A673 (cell line): ENCODE measurements around the gene LRRFIP1. TPM values are rescaled to one million over a fixed set of nuclear protein-coding genes. Genes with fewer than 3 reads are reported as not detected.
A peak's percentile ranks its signal among the peaks of the same experiment; 100 is the strongest.

Experiments used
- Bru-seq: library from RNA; stranded (reverse); fragments of 400-500 nt; gene quantifications from one replicate; lab custom pipeline; 2021; lab: Mats Ljungman, UMichigan
- BruChase-seq, 2 experiments: library from RNA; stranded (reverse); fragments of 400-500 nt; gene quantifications; one replicate each; lab custom pipeline; 2021; lab: Mats Ljungman, UMichigan
- BruUV-seq: library from RNA; stranded (reverse); fragments of 400-500 nt; replicated peaks from 2 replicates; lab custom pipeline; 2021; lab: Mats Ljungman, UMichigan
- CTCF ChIA-PET: fragments of 300-600 bp; sonication (Branson Sonifier 250); formaldehyde crosslinking; loops from one replicate; lab custom pipeline; 2022; ENCODE audit warnings: antibody characterized with exemption; lab: Charles Lee
- POLR2A ChIA-PET: fragments of 300-600 bp; sonication (Branson Sonifier 250); formaldehyde crosslinking; loops from one replicate; lab custom pipeline; 2022; ENCODE audit warnings: antibody characterized with exemption; ENCODE audit not compliant: low non-redundant PET; lab: Charles Lee
- DNase-seq: peaks from one replicate; pipeline ENCODE4 v3.0.0-alpha.2; 2015; ENCODE audit warnings: low spot score
- H3K27ac ChIP-seq: fragments of 200-600 bp; sonication (generic); 2 replicates; pipeline ENCODE4 v1.5.1; 2016; ENCODE audit warnings: mixed run types, low read depth, mild to moderate bottlenecking, mixed read lengths, antibody characterized with exemption, low read length; ENCODE audit not compliant: poor library complexity, severe bottlenecking
- H3K27me3 ChIP-seq: fragments of 200-600 bp; sonication (generic); replicated peaks from 2 replicates; pipeline ENCODE4 v1.6.1; 2017; ENCODE audit warnings: mixed run types, low read depth, mild to moderate bottlenecking, mixed read lengths, antibody characterized with exemption, low read length; ENCODE audit not compliant: insufficient read depth, poor library complexity
- H3K36me3 ChIP-seq: fragments of 200-600 bp; sonication (generic); 2 replicates; pipeline ENCODE4 v1.6.1; 2016; ENCODE audit warnings: mixed run types, mild to moderate bottlenecking, mixed read lengths, antibody characterized with exemption, low read length; ENCODE audit not compliant: insufficient read depth, poor library complexity, severe bottlenecking
- H3K4me1 ChIP-seq: fragments of 200-600 bp; sonication (generic); 2 replicates; pipeline ENCODE4 v1.6.1; 2017; ENCODE audit warnings: mixed run types, mild to moderate bottlenecking, mixed read lengths, antibody characterized with exemption, low read length; ENCODE audit not compliant: insufficient read depth, poor library complexity, severe bottlenecking
- H3K4me3 ChIP-seq: fragments of 200-600 bp; sonication (generic); 2 replicates; pipeline ENCODE4 v1.5.1; 2016; ENCODE audit warnings: low read depth, mixed run types, mild to moderate bottlenecking, mixed read lengths, low read length; ENCODE audit not compliant: poor library complexity, severe bottlenecking
- H3K9me3 ChIP-seq: fragments of 200-600 bp; sonication (generic); 2 replicates; pipeline ENCODE4 v1.6.1; 2016; ENCODE audit warnings: mixed run types, low read depth, mild to moderate bottlenecking, mixed read lengths, antibody characterized with exemption, low read length; ENCODE audit not compliant: poor library complexity, severe bottlenecking
- EZH2 ChIP-seq: fragments of 200-600 bp; sonication (generic); IDR thresholded peaks from 2 replicates; pipeline ENCODE4 v1.6.1; 2017; ENCODE audit warnings: borderline replicate concordance, low read depth, mild to moderate bottlenecking, mixed read lengths, antibody characterized with exemption, low read length; ENCODE audit not compliant: poor library complexity, severe bottlenecking
- intact Hi-C: fragments of 100-400 bp; cut with micrococcal nuclease; formaldehyde crosslinking; loops from one replicate; pipeline ENCODE4 v1.10.0; 2022; ENCODE audit not compliant: unreplicated experiment
- long read RNA-seq: library from polyadenylated mRNA; stranded (forward); transcript quantifications from one replicate; pipeline ENCODE4 v2.0.0, GENCODE V29; 2022
- total RNA-seq: library from RNA; stranded (reverse); gene quantifications from 2 replicates; pipeline ENCODE4 v1.2.3, GENCODE V29; 2021
- TF ChIP-seq, protein P1 (sequence below): fragments of 300-800, 200-600 bp; sonication (generic); conservative IDR thresholded peaks from 2 replicates; pipeline ENCODE4 v1.5.1; 2017; ENCODE audit warnings: low read depth, mild to moderate bottlenecking, antibody characterized with exemption, low read length, moderate library complexity, mixed read lengths

The LRRFIP1 gene, protein sequence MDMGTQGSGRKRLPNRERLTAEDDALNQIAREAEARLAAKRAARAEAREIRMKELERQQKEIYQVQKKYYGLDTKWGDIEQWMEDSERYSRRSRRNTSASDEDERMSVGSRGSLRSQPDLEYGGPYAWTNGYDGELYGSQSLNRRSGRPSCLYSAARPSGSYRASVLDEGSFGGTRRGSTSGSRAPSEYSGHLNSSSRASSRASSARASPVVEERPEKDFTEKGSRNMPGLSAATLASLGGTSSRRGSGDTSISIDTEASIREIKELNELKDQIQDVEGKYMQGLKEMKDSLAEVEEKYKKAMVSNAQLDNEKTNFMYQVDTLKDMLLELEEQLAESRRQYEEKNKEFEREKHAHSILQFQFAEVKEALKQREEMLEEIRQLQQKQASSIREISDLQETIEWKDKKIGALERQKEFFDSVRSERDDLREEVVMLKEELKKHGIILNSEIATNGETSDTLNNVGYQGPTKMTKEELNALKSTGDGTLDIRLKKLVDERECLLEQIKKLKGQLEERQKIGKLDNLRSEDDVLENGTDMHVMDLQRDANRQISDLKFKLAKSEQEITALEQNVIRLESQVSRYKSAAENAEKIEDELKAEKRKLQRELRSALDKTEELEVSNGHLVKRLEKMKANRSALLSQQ
- 69.3 and 71.8 TPM in 2 replicates for total RNA-seq
- percentile 77 among the genes with signal in this experiment for Bru-seq, nascent RNA
- percentile 78 among the genes with signal in this experiment for BruChase-seq, experiment 1, labeled RNA remaining after a 2-hour chase
- BruChase-seq, experiment 2, labeled RNA remaining after a 6-hour chase: percentile 78 among the genes with signal in this experiment
- long read RNA-seq, transcript LRRFIP1-202 (8 exons, 3,709 nt): major isoform, 19 of 97 reads
- long read RNA-seq, partial matches to known transcripts: 39 of 97 reads
- long read RNA-seq, other reads (novel, unspliced or antisense): 37 of 97 reads

DNA sequence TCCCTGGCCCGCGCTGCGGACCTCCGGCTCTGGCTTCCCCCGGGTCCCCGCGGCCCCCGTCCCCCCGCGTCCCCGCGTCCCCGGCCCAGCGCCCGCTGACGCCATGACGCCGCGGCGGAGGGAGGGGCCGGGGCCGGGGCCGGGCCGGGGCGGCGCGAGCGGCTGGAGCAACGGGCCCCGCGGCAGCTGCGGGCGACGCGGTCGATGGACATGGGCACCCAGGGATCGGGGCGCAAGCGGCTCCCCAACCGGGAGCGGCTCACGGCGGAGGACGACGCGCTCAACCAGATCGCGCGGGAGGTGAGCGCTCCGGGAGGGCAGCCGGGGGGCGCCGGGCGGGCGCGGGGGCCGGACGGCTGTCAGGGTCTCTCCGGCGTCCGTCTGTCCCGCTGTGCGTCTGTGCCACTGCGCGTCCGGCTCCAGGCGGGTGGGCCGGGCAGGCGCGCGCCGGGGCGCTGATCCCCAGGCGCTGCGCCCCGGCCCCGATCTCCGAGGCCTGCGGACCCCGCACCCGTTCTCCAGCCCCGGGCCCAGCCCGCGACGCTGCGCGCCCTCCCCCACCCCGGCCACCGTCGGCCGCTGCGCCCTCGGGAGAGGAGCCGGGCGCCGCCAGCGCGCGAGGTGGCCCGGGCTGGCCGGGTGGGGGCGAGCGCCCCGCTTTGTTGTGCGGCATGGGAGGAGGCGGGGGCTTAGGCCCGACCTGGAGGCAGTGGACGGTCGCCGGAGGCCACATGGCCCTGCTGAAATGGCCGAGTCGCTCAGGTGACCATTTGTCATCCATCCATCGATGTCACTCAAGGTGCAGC lies at the start of gene LRRFIP1:
Gene LRRFIP1, plus strand, starts transcription at position 147 of the 806 bp plus-strand sequence. Its CDS starts 58 bp downstream, at position 205.
- ChIA-PET CTCF (no interaction called here), POLR2A (no interaction called here)
- intact Hi-C loops: no loop called here
- H3K27ac ChIP-seq: peak within 1 kb of the TSS; percentile 49
- H3K4me3 ChIP-seq: peak within 1 kb of the TSS; percentile 69
- TF ChIP-seq EZH2: no peak
- TF ChIP-seq, protein P1, sequence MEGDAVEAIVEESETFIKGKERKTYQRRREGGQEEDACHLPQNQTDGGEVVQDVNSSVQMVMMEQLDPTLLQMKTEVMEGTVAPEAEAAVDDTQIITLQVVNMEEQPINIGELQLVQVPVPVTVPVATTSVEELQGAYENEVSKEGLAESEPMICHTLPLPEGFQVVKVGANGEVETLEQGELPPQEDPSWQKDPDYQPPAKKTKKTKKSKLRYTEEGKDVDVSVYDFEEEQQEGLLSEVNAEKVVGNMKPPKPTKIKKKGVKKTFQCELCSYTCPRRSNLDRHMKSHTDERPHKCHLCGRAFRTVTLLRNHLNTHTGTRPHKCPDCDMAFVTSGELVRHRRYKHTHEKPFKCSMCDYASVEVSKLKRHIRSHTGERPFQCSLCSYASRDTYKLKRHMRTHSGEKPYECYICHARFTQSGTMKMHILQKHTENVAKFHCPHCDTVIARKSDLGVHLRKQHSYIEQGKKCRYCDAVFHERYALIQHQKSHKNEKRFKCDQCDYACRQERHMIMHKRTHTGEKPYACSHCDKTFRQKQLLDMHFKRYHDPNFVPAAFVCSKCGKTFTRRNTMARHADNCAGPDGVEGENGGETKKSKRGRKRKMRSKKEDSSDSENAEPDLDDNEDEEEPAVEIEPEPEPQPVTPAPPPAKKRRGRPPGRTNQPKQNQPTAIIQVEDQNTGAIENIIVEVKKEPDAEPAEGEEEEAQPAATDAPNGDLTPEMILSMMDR: no peak
- H3K9me3 ChIP-seq: no peaks in the 10 kb centered on the region
- no peaks in the 10 kb centered on the region for H3K4me1 ChIP-seq
- H3K27me3 ChIP-seq: no peaks in the 10 kb centered on the region
- no TSS peak for BruUV-seq
- peak; percentile 37 for DNase-seq
- no peaks in the 10 kb centered on the region for H3K36me3 ChIP-seq

DNA sequence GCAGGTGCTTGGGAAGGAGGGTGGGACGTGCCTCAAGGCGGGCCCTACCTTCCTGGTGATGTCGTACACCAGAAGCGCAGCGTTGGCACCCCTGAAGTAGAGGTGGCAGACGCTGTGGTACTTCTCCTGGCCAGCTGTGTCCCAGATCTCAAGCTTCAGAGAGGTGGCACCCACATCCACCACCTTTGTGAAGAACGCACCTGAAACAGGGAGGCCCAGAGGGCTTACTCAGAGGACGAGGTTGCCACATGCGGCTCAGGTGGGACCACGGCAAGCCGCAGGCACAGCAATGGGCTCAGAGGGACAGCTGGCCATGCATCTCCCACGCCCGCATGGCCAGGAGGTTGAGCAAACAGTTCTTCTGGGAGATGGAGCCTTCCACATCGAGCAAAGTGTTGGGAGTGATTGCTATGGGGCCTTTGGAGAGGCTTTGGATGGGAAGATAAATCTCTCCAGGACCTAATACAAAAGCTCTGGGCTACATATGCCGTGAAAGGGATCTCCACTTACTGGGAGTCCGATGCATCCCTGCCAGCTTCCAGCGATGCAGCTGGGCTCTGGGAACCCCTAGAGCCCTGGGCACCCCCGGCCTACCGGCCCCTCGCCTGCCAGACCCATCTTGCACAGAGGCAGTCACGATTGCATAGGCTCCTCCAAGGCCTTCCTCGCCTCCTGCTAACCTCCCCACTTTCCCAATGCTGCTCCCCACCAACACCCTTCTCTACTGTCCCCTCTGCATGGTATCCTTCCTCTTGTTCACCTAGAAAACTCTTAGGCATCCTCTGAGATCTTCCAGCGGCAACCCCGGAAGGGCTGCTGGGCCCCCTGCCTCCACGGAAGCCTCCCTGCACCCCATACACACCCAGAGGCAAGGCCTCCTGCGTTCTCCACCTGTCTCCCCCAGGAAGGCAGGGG lies 49.2 kb upstream of the LRRFIP1 start:
- no peak for DNase-seq
- Histone ChIP-seq H3K4me3 (no peak overlapping the region), H3K4me1 (no peaks in the 10 kb centered on the region), H3K9me3 (no peaks in the 10 kb centered on the region), H3K27me3 (no peaks in the 10 kb centered on the region), H3K36me3 (no peaks in the 10 kb centered on the region), H3K27ac (no peak overlapping the region)
- ChIA-PET CTCF (no interaction called here), POLR2A (no interaction called here)
- BruUV-seq: no TSS peak
- no peak for TF ChIP-seq EZH2
- TF ChIP-seq, protein P1: no peak
- intact Hi-C loops: no loop called here
